Smooth muscle cell (in vitro differentiated cells): ENCODE data around the gene TP53I13. TPM values are rescaled to one million over a fixed set of nuclear protein-coding genes. Genes with fewer than 3 reads are reported as not detected.
A peak's percentile ranks its signal among the peaks of the same experiment; 100 is the strongest.

Source experiments
- DNase-seq: peaks from one replicate; lab custom pipeline; 2025; ENCODE audit not compliant: unreplicated experiment; lab: John Stamatoyannopoulos, UW
- H2AFZ ChIP-seq: fragments of 200-600 bp; sonication (generic); 2 replicates; pipeline ENCODE4 v1.6.0; 2016; ENCODE audit warnings: antibody characterized with exemption, low read depth, mild to moderate bottlenecking
- H3F3A ChIP-seq: fragments of 200-600 bp; sonication (generic); 2 replicates; pipeline ENCODE4 v1.6.0; 2017; ENCODE audit warnings: antibody characterized with exemption, low read depth
- H3K27ac ChIP-seq: fragments of 200-600 bp; sonication (generic); 2 replicates; pipeline ENCODE4 v1.5.1; 2016; ENCODE audit warnings: low read depth, mild to moderate bottlenecking
- H3K27me3 ChIP-seq: fragments of 200-600 bp; sonication (generic); 2 replicates; pipeline ENCODE4 v1.6.1; 2016; ENCODE audit warnings: low read depth, mild to moderate bottlenecking
- H3K36me3 ChIP-seq: fragments of 200-600 bp; sonication (generic); 2 replicates; pipeline ENCODE4 v1.5.1; 2016; ENCODE audit warnings: low read depth
- H3K4me1 ChIP-seq: fragments of 200-600 bp; sonication (generic); 2 replicates; pipeline ENCODE4 v1.5.1; 2016; ENCODE audit warnings: low read depth
- H3K4me2 ChIP-seq: fragments of 200-600 bp; sonication (generic); 2 replicates; pipeline ENCODE4 v1.6.0; 2016; ENCODE audit warnings: mild to moderate bottlenecking
- H3K4me3 ChIP-seq: fragments of 200-600 bp; sonication (generic); 2 replicates; pipeline ENCODE4 v1.5.1; 2016; ENCODE audit warnings: mild to moderate bottlenecking
- H3K79me2 ChIP-seq: fragments of 200-600 bp; sonication (generic); 2 replicates; pipeline ENCODE4 v1.6.0; 2016; ENCODE audit warnings: low read depth, mild to moderate bottlenecking
- H3K9ac ChIP-seq: fragments of 200-600 bp; sonication (generic); 2 replicates; pipeline ENCODE4 v1.6.0; 2016; ENCODE audit warnings: low read depth
- H3K9me3 ChIP-seq: fragments of 200-600 bp; sonication (generic); replicated peaks from 2 replicates; pipeline ENCODE4 v1.5.1; 2016; ENCODE audit warnings: low read depth
- H4K20me1 ChIP-seq: fragments of 200-600 bp; sonication (generic); 2 replicates; pipeline ENCODE4 v1.6.0; 2016; ENCODE audit warnings: low read depth
- CTCF ChIP-seq: fragments of 200-600 bp; sonication (generic); IDR thresholded peaks from 2 replicates; pipeline ENCODE4 v1.5.1; 2017; ENCODE audit warnings: borderline replicate concordance, mild to moderate bottlenecking, antibody characterized with exemption; ENCODE audit not compliant: insufficient read depth, poor library complexity, severe bottlenecking
- WGBS: methylation state at CpG from one replicate; pipeline ENCODE4 v1.1.7; 2016; ENCODE audit warnings: low lambda C conversion rate; 5-methylcytosine and 5-hydroxymethylcytosine counted together
- polyA plus RNA-seq: library from polyadenylated mRNA; unstranded; fragments of >200 nt; fragmentation: Nextera tagmentation; extraction: Ambion mirVana; gene quantifications from 2 replicates; pipeline ENCODE4 v1.2.1, GENCODE V29; 2016
- total RNA-seq: library from RNA; depleted of rRNA; stranded (reverse); fragments of >200 nt; gene quantifications from 2 replicates; pipeline ENCODE4 v1.2.3, GENCODE V29; 2014

The TP53I13 gene
- total and polyA plus RNA-seq, 2 experiments from 2014 or later: 50.7 to 105 TPM

GRCh38 chr17:29566473-29567303 is 1.8 kb upstream of the TP53I13 start, which contains the start of gene ABHD15:
ABHD15 (minus strand) TSS chr17:29567037; CDS start chr17:29566966, 71 bp downstream.
- no peaks in the 10 kb centered on the region for H3K9me3 ChIP-seq
- H3K27me3 ChIP-seq: peaks cover 14% of the 10 kb centered on the region
- peak; percentile 76 for DNase-seq
- peaks cover 7% of the 10 kb centered on the region for H3F3A ChIP-seq
- peak within 1 kb of the TSS; percentile 4 for H3K9ac ChIP-seq
- H3K27ac ChIP-seq: peak within 1 kb of the TSS; percentile 20
- peaks cover 7% of the 10 kb centered on the region for H3K79me2 ChIP-seq
- peak; percentile 3 for TF ChIP-seq CTCF
- H3K36me3 ChIP-seq: no peaks in the 10 kb centered on the region
- 3% methylated on average over 61 of the region's 94 CpGs for WGBS
- H2AFZ ChIP-seq: peak within 1 kb of the TSS; percentile 91
- no peaks in the 10 kb centered on the region for H4K20me1 ChIP-seq
- H3K4me2 ChIP-seq: peak within 1 kb of the TSS; percentile 91
- peak within 1 kb of the TSS; percentile 67 for H3K4me3 ChIP-seq
- peaks cover 22% of the 10 kb centered on the region for H3K4me1 ChIP-seq

DNA sequence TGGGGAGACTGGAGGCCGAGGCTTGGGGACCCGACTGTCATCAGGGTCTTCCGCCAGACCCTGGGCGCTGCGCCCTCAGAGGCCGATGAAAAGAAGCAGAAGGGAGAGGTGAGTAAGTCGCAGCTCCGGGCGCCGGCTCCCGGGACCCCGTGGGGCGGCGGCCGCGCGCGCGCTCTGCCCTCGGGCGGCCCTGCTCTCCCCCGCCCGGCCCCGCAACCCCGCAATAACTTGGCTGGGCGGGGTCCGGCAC is 1.3 kb upstream of the TP53I13 start:
- Histone ChIP-seq H3K36me3 (no peaks in the 10 kb centered on the region), H4K20me1 (no peaks in the 10 kb centered on the region), H3K79me2 (peaks cover 7% of the 10 kb centered on the region), H2AFZ (peak overlapping the region; percentile 91), H3K4me1 (peaks cover 22% of the 10 kb centered on the region), H3K4me3 (peak overlapping the region; percentile 67), H3K4me2 (peak overlapping the region; percentile 91), H3K9ac (peak overlapping the region; percentile 4), H3K9me3 (no peaks in the 10 kb centered on the region), H3K27me3 (peaks cover 14% of the 10 kb centered on the region), H3K27ac (peak overlapping the region; percentile 20), H3F3A (peaks cover 7% of the 10 kb centered on the region)
- no peak for DNase-seq
- no peak for TF ChIP-seq CTCF
- under 1% methylated on average over 22 of the region's 27 CpGs for WGBS

DNA sequence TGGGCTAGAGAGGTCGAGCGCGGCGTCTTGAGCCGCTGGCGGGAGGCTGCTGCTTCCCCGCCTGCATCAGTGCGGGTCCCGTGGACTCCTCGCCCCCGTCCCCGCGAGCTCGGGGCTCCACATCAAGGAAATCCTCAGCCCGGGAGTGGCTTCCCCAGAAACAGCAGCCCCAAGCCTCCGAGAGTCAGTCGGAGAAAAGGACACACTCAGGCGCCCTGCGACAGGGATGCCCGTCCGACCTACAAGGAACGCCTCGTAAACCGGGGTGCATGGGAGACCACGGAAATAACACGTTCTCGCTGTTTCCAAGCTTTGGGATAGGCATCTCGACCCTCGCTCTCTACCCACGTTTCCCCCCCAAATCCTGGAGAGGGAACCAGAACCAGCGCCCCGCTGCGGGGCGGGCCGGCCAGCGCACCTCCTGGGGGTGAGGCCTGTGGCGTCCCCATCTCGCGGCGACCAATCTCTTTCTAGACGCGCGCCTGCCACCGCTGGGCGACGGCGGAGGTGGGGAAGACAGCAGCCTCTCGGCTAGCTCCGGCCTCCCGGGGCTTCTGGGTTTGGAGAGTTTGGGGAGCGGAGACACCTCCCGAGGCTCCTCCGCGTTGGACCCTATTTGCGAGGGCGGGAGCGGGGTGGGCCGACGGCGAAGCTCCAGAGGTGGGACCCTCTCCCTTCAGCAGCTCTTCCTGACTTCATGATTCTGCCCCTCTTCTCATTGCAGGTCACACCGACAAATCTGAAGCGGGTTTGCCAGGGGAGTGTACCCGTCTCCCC is 759 bp upstream of the TP53I13 start:
- Histone ChIP-seq H3K27ac (peak overlapping the region; percentile 20), H4K20me1 (no peaks in the 10 kb centered on the region), H3K27me3 (peaks cover 14% of the 10 kb centered on the region), H3K9ac (peak overlapping the region; percentile 4), H2AFZ (peak overlapping the region; percentile 91), H3K9me3 (no peaks in the 10 kb centered on the region), H3K4me1 (peaks cover 27% of the 10 kb centered on the region), H3F3A (peaks cover 7% of the 10 kb centered on the region), H3K4me3 (peak overlapping the region; percentile 67), H3K36me3 (no peaks in the 10 kb centered on the region), H3K4me2 (peak overlapping the region; percentile 91), H3K79me2 (peaks cover 7% of the 10 kb centered on the region)
- DNase-seq: peak; percentile 59
- TF ChIP-seq CTCF: peak; percentile 21
- WGBS: 1% methylated on average over 55 of the region's 63 CpGs
